ENCODE data around the gene PTPRE.

GRCh38 chr10:128016423-128017060 lies 109.6 kb downstream of the PTPRE start:
- TF ChIP-seq POLR2A (IDR thresholded peaks at IDR 0.05; ENCODE audit: low read length) (no peak), GATA1 (IDR thresholded peaks at IDR 0.05; ENCODE audit: low read depth, low read length) (no peak)

All from erythroblast (primary cell).